Measurements from ENCODE around the gene IL24.

The IL24 gene

DNA sequence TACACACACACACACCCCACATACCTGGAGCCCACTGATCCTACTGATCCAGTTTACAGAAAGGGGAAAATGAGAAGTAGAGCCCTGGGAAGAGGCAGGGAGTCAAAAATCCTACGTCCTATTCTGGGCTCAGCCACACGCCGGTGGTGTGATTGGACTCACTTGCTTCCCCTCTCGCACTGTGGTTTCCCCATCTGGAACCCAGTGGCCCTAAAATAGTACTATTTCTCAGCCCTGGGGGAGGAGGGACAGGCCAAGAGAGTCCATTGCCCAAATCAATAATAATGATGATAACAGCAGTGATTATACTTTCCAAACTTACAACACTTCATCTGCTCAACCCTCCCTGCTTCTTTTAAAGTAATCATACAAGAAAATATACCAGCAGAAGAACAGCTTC is 52.0 kb downstream of the IL24 start:
- TF ChIP-seq, protein P1, sequence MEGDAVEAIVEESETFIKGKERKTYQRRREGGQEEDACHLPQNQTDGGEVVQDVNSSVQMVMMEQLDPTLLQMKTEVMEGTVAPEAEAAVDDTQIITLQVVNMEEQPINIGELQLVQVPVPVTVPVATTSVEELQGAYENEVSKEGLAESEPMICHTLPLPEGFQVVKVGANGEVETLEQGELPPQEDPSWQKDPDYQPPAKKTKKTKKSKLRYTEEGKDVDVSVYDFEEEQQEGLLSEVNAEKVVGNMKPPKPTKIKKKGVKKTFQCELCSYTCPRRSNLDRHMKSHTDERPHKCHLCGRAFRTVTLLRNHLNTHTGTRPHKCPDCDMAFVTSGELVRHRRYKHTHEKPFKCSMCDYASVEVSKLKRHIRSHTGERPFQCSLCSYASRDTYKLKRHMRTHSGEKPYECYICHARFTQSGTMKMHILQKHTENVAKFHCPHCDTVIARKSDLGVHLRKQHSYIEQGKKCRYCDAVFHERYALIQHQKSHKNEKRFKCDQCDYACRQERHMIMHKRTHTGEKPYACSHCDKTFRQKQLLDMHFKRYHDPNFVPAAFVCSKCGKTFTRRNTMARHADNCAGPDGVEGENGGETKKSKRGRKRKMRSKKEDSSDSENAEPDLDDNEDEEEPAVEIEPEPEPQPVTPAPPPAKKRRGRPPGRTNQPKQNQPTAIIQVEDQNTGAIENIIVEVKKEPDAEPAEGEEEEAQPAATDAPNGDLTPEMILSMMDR (IDR thresholded peaks at IDR 0.05; ENCODE audit: low read depth, low read length): no peak
- H3K4me3 ChIP-seq (ENCODE audit: low read depth, low read length): no peak overlapping the region

DNA sequence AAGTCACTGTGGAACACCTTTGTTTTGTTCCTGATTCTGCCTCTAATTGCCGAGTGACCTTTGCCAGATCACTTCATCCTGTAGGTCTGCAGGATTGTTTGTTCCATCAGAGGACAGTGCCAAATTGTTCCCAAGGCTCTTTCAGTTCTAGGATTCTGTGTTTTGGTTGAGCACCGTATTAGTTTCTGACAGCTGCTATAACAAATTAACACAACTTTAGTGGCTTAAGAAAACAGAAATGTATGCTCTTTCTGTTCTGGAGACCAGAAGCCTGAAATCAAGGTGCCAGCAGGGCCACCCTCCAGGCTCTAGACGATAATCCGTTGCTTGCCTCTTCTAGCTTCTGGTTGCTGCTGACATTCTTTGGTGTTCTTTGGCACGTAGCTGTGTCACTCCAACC is 52.4 kb downstream of the IL24 start:
- TF ChIP-seq, protein P1 (IDR thresholded peaks at IDR 0.05; ENCODE audit: low read depth, low read length): no peak
- no peak overlapping the region for H3K4me3 ChIP-seq (ENCODE audit: low read depth, low read length)

DNA sequence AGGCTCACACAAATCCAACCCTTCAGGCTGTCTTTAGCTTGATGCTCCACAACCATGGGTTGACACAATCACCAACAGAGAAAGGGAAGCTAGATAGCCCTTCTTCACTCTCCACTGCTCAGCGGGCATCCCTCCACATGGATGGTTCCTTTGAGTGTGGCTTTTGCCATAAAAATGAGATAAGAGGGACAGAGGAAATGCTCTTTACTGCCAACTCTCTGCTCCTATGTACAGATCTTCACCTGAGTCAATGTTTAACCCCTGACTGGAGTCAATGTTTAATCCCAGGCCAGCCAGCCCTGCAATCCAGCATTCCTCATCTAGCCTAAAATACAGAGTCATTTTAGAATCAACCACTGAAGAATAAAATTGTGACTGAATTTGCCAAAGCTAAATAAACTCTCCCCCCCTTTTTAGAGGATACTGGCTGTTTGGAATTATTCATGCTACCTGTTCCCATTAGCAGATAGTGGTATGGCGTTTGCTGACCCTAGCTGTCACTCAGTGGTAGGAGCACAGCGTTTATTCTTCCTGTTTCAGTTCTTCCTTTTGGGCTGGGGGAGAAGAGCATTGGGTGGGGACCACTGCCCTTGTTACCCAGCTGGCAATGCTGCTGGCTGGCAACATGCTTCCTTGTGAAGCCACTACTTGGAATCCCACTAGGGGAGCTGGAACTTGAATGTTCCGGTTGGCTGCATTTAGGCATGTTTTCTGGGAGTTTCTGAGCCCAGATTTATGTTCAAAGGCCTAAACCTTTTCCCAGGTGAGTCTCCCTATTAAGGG is 54.3 kb downstream of the IL24 start:
- H3K4me3 ChIP-seq (ENCODE audit: low read depth, low read length): no peak overlapping the region
- TF ChIP-seq, protein P1 (IDR thresholded peaks at IDR 0.05; ENCODE audit: low read depth, low read length): no peak

DNA sequence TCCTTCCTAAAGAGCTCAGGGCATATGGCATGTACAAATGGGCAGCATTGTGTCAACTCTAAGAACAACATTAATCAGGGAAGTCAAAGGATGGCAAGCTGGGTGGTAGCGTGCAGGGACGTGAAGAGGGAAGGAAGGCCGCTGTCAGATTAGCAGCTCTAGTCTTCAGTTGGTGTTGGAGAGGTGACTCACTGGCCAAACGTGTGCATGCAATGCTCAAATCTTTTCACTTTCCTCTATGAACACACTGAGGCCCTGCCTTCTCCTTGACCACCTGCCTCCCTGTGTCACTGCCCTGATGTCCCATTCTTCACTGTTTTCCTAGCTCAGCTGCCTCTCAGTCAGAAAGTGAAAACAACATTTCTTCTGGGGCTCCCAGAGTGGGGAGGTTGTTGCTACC is 54.9 kb downstream of the IL24 start:
- TF ChIP-seq, protein P1 (IDR thresholded peaks at IDR 0.05; ENCODE audit: low read depth, low read length): no peak
- H3K4me3 ChIP-seq (ENCODE audit: low read depth, low read length): no peak overlapping the region

DNA sequence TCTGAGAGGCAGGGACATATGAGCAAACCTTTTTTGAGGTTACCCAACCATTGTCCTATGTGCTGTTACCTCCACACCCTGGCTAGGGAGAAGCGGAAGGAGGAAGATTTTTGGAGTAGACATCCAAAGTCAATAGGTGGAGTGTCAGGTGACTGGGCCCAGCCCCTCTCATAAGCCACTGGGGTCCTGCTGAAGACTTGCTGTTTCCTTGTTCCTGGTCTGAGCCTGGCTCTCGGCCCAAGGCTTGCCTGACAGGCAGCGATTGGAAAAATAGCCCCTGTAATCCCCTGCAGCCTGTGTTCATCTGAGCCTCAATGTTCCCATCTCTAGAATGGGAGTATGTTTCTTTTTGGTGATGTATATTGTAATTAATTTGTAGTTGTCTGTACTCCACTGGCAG is 55.9 kb downstream of the IL24 start:
- TF ChIP-seq, protein P1 (IDR thresholded peaks at IDR 0.05; ENCODE audit: low read depth, low read length): no peak
- H3K4me3 ChIP-seq (ENCODE audit: low read depth, low read length): no peak overlapping the region

DNA sequence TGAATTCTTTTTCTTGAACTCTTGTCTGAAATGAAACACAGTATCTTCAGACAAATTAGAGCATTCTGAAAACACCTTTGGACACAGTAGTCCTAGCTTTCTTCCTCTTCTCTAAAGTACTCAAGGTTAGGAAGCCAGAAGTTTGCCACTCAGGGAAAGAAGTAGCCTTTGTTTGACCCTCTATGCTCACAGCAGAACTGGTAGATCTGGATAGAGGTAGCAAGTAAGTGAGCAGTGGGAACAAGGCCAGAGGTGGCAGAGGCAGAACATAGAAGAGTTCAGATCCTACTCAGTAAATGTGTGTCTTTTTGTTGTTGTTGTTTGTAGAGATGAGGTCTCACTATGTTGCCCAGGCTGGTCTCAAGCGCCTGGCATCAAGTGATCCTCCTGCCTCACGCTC is 56.4 kb downstream of the IL24 start:
- TF ChIP-seq, protein P1 (IDR thresholded peaks at IDR 0.05; ENCODE audit: low read depth, low read length): no peak
- no peak overlapping the region for H3K4me3 ChIP-seq (ENCODE audit: low read depth, low read length)

Measured in WI38 (cell line).